OCI-LY1 (cell line): ENCODE results near the gene BBS9.

ENCODE experiments used
- EZH2 ChIP-seq: fragments of 200-600 bp; sonication (generic), shearing (Covaris generic); IDR thresholded peaks from 2 replicates; pipeline ENCODE4 v1.8.0; 2017; ENCODE audit warnings: borderline replicate concordance, mixed run types, mild to moderate bottlenecking, antibody characterized with exemption, low read length, moderate library complexity, mixed read lengths
- TF ChIP-seq, protein P1 (sequence below): fragments of 200-600 bp; sonication (generic), shearing (Covaris generic); IDR thresholded peaks from 2 replicates; pipeline ENCODE4 v1.5.1; 2017; ENCODE audit warnings: mild to moderate bottlenecking, antibody characterized with exemption, low read length, moderate library complexity, mixed read lengths

DNA sequence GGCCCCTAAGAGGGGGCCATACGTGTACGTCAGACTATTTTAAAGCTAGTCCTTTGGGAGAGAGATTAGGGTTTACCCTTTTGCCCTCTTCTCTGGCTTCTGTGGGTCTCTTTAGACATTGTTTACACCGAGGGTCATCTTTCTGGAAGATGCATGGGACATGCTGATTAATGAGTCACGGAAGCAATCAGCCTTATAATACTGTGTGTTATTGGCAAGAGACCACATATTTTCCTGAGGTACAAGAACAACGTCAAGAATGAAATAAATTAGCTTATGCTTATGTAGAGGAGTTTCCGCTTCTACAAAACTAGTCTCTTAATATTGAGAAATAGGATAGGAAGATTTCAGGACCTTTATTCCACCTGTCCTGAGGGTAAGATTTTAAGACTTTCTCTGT lies 327.7 kb downstream of the BBS9 start:
- TF ChIP-seq EZH2: no peak
- TF ChIP-seq, protein P1, sequence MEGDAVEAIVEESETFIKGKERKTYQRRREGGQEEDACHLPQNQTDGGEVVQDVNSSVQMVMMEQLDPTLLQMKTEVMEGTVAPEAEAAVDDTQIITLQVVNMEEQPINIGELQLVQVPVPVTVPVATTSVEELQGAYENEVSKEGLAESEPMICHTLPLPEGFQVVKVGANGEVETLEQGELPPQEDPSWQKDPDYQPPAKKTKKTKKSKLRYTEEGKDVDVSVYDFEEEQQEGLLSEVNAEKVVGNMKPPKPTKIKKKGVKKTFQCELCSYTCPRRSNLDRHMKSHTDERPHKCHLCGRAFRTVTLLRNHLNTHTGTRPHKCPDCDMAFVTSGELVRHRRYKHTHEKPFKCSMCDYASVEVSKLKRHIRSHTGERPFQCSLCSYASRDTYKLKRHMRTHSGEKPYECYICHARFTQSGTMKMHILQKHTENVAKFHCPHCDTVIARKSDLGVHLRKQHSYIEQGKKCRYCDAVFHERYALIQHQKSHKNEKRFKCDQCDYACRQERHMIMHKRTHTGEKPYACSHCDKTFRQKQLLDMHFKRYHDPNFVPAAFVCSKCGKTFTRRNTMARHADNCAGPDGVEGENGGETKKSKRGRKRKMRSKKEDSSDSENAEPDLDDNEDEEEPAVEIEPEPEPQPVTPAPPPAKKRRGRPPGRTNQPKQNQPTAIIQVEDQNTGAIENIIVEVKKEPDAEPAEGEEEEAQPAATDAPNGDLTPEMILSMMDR: no peak
